AG09319 (cell line): ENCODE measurements around the gene EMX2.

Experiments
- DNase-seq: peaks from one replicate; pipeline ENCODE4 v3.0.0-alpha.2; 2010; ENCODE audit warnings: low read depth; ENCODE audit errors: extremely low read depth
- CTCF ChIP-seq: IDR thresholded peaks from 2 replicates; pipeline ENCODE4 v1.5.1; 2011; ENCODE audit warnings: low read depth, mild to moderate bottlenecking, inconsistent platforms, low read length, moderate library complexity

Gene EMX2

GRCh38 chr10:117516681-117517080 lies 25.9 kb upstream of the EMX2 start:
- no peak for DNase-seq
- TF ChIP-seq CTCF: no peak

GRCh38 chr10:117518246-117518645 lies 24.3 kb upstream of the EMX2 start:
- DNase-seq: no peak
- TF ChIP-seq CTCF: no peak

- no peak for DNase-seq
- TF ChIP-seq CTCF: no peak
Measured at GRCh38 chr10:117519286-117519685, 23.3 kb upstream of the EMX2 start.

DNA sequence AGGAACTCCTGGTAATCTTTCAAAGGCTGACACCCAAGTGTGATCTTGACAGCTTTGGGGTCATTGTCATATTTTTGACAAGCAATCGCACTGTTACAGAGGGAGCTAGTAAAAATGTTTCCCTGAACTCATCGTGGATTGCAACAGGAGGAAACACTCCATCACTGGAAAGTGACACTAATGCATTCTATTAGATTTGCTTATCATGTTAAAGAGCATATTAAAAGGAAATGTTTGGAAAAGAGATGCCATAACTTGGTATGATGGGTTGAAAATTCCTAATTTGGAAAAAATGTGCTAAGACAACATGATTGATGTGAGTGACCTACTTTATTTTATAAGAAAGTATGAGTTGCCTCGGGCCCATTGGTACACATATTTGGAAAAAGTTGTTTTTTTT lies 22.7 kb upstream of the EMX2 start:
- no peak for DNase-seq
- no peak for TF ChIP-seq CTCF

DNA sequence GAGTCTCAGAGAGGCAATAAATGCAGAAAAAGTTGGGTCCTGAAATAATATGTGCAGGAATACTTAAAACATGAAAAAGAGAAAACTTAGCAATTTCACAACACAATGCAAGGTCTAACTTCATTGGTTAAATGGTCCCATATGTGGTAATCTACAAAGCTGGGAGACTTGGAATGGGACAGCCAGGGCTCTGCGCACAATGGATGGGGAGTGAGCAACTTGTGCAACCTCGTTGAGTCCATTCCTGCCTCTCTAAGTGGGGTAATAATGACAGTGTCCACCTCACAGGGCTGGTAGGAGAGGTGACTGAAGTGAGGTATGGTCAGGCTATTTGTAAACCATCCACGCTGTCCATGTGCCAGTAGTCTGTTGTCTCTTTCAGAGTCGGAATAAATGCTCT lies 11.8 kb upstream of the EMX2 start:
- no peak for TF ChIP-seq CTCF
- DNase-seq: no peak

GRCh38 chr10:117531371-117532002 lies 11.1 kb upstream of the EMX2 start:
- no peak for DNase-seq
- TF ChIP-seq CTCF: no peak

DNA sequence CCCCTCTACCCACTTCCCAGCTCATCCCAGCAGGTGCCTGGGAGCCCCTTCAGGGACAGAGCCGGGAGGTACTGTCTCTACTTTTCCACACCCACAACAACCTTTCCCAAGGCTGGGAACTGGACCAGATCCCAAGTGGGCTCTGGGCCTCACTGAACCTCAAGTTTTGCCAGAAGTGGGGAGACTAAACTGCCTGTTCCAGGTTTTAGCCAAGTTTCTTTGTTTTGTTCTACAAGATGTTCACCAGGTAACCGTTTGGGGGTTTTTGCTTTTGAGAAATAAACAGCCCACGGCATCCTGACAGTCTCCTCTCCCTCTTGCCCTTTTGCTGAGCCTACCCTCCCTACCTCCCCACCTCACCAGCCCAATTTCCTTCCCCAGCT lies 10.6 kb upstream of the EMX2 start:
- TF ChIP-seq CTCF: no peak
- no peak for DNase-seq
